CD4-positive, CD25-positive, alpha-beta regulatory T cell (primary cell): ENCODE data around the gene CLEC18B. TPM values are rescaled to one million over a fixed set of nuclear protein-coding genes. Genes with fewer than 3 reads are reported as not detected.
A peak's percentile ranks its signal among the peaks of the same experiment; 100 is the strongest.
"Not testable (repeated sequence)": the region's sequence is repeated elsewhere in the genome, so short reads cannot be mapped to it uniquely, and the experiment has no call there.

Experiments used
- ATAC-seq, 2 donors: fragments of 150-1000 bp; cut with Tn5 transposase; one replicate each; pipeline ENCODE4 v1.10.0; 2021; ENCODE audit warnings: low read depth in 2 of 2, moderate number of reproducible peaks in 2 of 2, moderate library complexity in 1 of 2
- DNase-seq, 3 donors: peaks; one replicate each; pipeline versions ENCODE4 v3.0.0 to v3.0.0-alpha.2; 2012 to 2022; ENCODE audit warnings: mixed read lengths in 1 of 3
- H3K27ac ChIP-seq: one replicate; pipeline ENCODE4 v1.7.0; 2013; ENCODE audit warnings: mild to moderate bottlenecking, low read length; ENCODE audit not compliant: insufficient read depth, poor library complexity, severe bottlenecking
- H3K27me3 ChIP-seq: one replicate; pipeline ENCODE4 v1.7.0; 2013; ENCODE audit warnings: low read length; ENCODE audit not compliant: control insufficient read depth, insufficient read depth
- H3K36me3 ChIP-seq: one replicate; pipeline ENCODE4 v1.7.0; 2013; ENCODE audit warnings: mild to moderate bottlenecking, low read length, moderate library complexity; ENCODE audit not compliant: control insufficient read depth, insufficient read depth
- H3K4me1 ChIP-seq: 2 replicates; pipeline ENCODE4 v1.7.0; 2013; ENCODE audit warnings: mild to moderate bottlenecking, low read length; ENCODE audit not compliant: insufficient read depth, control insufficient read depth, poor library complexity, severe bottlenecking
- H3K4me3 ChIP-seq: one replicate; pipeline ENCODE4 v1.7.0; 2013; ENCODE audit warnings: low read depth, mild to moderate bottlenecking, low read length, moderate library complexity
- H3K9me3 ChIP-seq, 2 experiments: 1 replicate in 1 of 2; 2 replicates in 1 of 2; pipeline ENCODE4 v1.7.0; 2013; ENCODE audit warnings: low read length in 2 of 2, mild to moderate bottlenecking in 1 of 2, moderate library complexity in 1 of 2; ENCODE audit not compliant: control insufficient read depth in 2 of 2
- H3K27ac Mint-ChIP-seq, 3 donors: one replicate each; pipeline ENCODE4 v1.8.0; 2020 to 2022; ENCODE audit warnings: mild to moderate bottlenecking in 3 of 3, mixed read lengths in 3 of 3, moderate library complexity in 2 of 3
- H3K27me3 Mint-ChIP-seq: one replicate; pipeline ENCODE4 v1.8.0; 2022; ENCODE audit warnings: mild to moderate bottlenecking, mixed read lengths
- H3K36me3 Mint-ChIP-seq: one replicate; pipeline ENCODE4 v1.8.0; 2020; ENCODE audit warnings: mixed read lengths
- H3K4me1 Mint-ChIP-seq, 4 donors: one replicate each; pipeline ENCODE4 v1.8.0; 2020 to 2022; ENCODE audit warnings: mixed read lengths in 4 of 4, mild to moderate bottlenecking in 1 of 4
- H3K4me3 Mint-ChIP-seq, 4 donors: one replicate each; pipeline ENCODE4 v1.8.0; 2020 to 2022; ENCODE audit warnings: mild to moderate bottlenecking in 4 of 4, mixed read lengths in 4 of 4, moderate library complexity in 3 of 4
- H3K9me3 Mint-ChIP-seq, 7 donors: one replicate each; pipeline ENCODE4 v1.8.0; 2020 to 2022; ENCODE audit warnings: mixed read lengths in 7 of 7, mild to moderate bottlenecking in 3 of 7, moderate library complexity in 2 of 7
- polyA plus RNA-seq, 4 donors: library from polyadenylated mRNA; unstranded; fragments of 300-500 nt; fragmentation: Illumina TruSeq; gene quantifications; one replicate each; pipeline ENCODE4 v1.2.3, GENCODE V29; 2021
- total RNA-seq: library from RNA; stranded (reverse); gene quantifications from one replicate; pipeline ENCODE4 v1.2.3, GENCODE V29; 2022

Gene CLEC18B
- total and polyA plus RNA-seq, 5 donors from 2014 or later, result 0.91 TPM; not detected in 4

GRCh38 chr16:74410057-74410957, 11.0 kb downstream of the CLEC18B start:
- not testable (repeated sequence) for H3K4me1 Mint-ChIP-seq, H3K27me3 ChIP-seq, H3K27me3 Mint-ChIP-seq, H3K9me3 Mint-ChIP-seq, H3K4me3 ChIP-seq, H3K4me3 Mint-ChIP-seq, H3K36me3 ChIP-seq, H3K9me3 ChIP-seq, H3K36me3 Mint-ChIP-seq, DNase-seq, H3K27ac Mint-ChIP-seq, H3K4me1 ChIP-seq, ATAC-seq, H3K27ac ChIP-seq

DNA sequence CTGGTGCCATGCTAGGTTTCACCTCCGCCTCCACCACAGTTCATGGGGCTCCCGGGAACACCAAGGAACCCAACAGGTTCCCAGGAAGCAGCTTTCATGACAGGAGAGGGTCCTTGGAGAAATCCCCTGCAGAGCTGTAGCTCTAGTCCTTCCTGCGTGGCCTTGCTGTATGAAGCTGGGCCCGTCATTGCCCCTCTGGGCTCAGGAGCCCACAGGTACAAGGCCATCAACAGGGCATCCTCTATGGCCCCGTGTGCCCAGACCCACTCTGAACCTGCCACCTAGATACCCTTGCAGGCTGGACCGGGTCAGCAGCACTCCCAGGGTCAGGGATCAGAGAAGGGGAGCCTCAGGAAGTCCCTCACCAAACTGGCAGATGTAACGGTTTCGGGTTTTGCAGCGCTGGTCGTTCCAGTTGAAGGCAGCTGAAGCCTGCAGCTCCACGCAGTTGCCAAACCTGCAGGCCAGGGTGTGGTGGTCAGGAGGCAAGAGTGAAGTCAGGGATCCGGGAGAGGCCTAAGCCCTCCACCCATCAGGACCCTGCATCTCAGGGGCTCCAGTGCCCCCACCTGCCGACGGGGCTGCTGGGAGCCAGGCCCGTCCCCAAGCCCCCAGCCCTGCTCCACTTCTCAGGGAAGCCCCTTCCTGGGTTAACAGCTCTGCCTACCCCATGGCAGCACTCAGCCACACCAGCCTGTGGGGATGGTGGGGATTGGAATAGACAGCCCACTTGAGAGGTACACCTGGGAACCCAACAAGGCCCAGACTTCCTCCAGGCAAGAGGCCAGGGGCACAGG, 11.9 kb downstream of the CLEC18B start:
- ATAC-seq, H3K4me3 Mint-ChIP-seq, H3K27ac ChIP-seq, H3K36me3 Mint-ChIP-seq, H3K36me3 ChIP-seq, H3K4me1 Mint-ChIP-seq, H3K27ac Mint-ChIP-seq, DNase-seq, H3K9me3 Mint-ChIP-seq, H3K4me3 ChIP-seq, H3K9me3 ChIP-seq, H3K27me3 ChIP-seq, H3K27me3 Mint-ChIP-seq, H3K4me1 ChIP-seq: not testable (repeated sequence)

- H3K4me3 ChIP-seq, H3K4me3 Mint-ChIP-seq, H3K9me3 ChIP-seq, H3K36me3 ChIP-seq, DNase-seq, H3K27me3 ChIP-seq, H3K4me1 Mint-ChIP-seq, H3K9me3 Mint-ChIP-seq, H3K4me1 ChIP-seq, H3K27ac Mint-ChIP-seq, ATAC-seq, H3K36me3 Mint-ChIP-seq, H3K27me3 Mint-ChIP-seq, H3K27ac ChIP-seq: not testable (repeated sequence)
Measured at GRCh38 chr16:74407362-74407705, 13.9 kb downstream of the CLEC18B start.

DNA sequence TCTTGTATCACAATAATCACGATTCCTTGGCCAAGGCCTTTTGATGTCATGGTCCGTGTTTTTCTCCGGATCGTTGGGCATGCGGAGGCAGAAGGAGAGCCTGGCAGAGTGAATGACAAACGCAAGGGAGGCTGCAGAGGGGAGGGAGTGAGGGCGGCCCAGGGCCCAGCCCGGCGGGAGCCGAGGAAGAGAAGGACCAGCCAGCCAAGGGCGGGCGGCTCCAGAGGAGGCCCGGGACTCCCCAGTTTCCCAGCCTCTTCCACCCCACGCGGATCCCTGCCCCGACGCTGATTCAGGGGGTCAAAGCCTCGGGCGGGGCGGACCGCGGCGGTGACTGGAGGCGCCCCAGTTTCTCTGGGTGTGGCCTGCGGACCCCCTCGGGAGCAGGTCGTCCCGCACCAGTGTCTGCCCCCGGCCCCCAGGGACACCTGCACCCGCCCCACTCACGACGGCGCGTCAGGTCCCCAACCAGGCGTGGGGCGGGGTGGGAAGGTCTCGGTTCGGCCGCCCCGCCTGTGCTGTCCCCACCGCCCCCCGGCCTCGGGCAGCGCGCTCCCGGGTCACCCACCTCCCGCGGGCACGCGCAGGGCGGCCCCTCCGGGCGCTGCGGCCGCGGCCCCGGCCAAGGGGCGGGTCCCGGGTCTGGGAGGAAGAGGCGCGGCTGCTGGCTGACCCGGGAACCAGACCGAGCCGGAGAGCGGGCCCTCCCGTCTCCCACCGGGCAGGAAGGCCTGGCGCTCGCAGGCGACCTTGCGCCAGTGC, 14.5 kb downstream of the CLEC18B start:
- H3K9me3 Mint-ChIP-seq, ATAC-seq: not testable (repeated sequence)

GRCh38 chr16:74404148-74404933, 16.9 kb downstream of the CLEC18B start:
- not testable (repeated sequence) for H3K4me3 ChIP-seq, H3K27ac ChIP-seq, H3K4me1 ChIP-seq, H3K27ac Mint-ChIP-seq, H3K36me3 ChIP-seq, H3K27me3 Mint-ChIP-seq, H3K27me3 ChIP-seq, H3K4me1 Mint-ChIP-seq, H3K9me3 Mint-ChIP-seq, H3K9me3 ChIP-seq, H3K36me3 Mint-ChIP-seq, H3K4me3 Mint-ChIP-seq, ATAC-seq, DNase-seq

More for the DNA sequence above, 14.5 kb downstream of the CLEC18B start:
- H3K27me3 ChIP-seq, H3K4me1 ChIP-seq, H3K4me1 Mint-ChIP-seq, H3K9me3 ChIP-seq, H3K27me3 Mint-ChIP-seq, DNase-seq, H3K27ac Mint-ChIP-seq, H3K36me3 Mint-ChIP-seq, H3K27ac ChIP-seq, H3K4me3 Mint-ChIP-seq, H3K36me3 ChIP-seq, H3K4me3 ChIP-seq: not testable (repeated sequence)

- DNase-seq, H3K4me3 Mint-ChIP-seq, H3K9me3 Mint-ChIP-seq, H3K36me3 ChIP-seq, H3K36me3 Mint-ChIP-seq, ATAC-seq, H3K4me1 Mint-ChIP-seq, H3K27ac ChIP-seq, H3K4me3 ChIP-seq, H3K4me1 ChIP-seq, H3K27me3 ChIP-seq, H3K9me3 ChIP-seq, H3K27me3 Mint-ChIP-seq: not testable (repeated sequence)
- peak overlapping the region in 1 of 3 donors; percentile 38 for H3K27ac Mint-ChIP-seq
Measured at GRCh38 chr16:74400238-74400637, 21.0 kb downstream of the CLEC18B start.

- not testable (repeated sequence) for H3K27me3 ChIP-seq, H3K36me3 Mint-ChIP-seq, DNase-seq, H3K27me3 Mint-ChIP-seq, H3K4me1 ChIP-seq, H3K9me3 Mint-ChIP-seq, H3K27ac ChIP-seq, ATAC-seq, H3K27ac Mint-ChIP-seq, H3K4me3 ChIP-seq, H3K4me3 Mint-ChIP-seq, H3K36me3 ChIP-seq, H3K9me3 ChIP-seq, H3K4me1 Mint-ChIP-seq
Measured at GRCh38 chr16:74398212-74398895, 22.9 kb downstream of the CLEC18B start.
